Neural cell (in vitro differentiated cells): ENCODE measurements around the gene CDK13. TPM values are rescaled to one million over a fixed set of nuclear protein-coding genes. Genes with fewer than 3 reads are reported as not detected.

ENCODE experiments used
- H2AFZ ChIP-seq: fragments of 200-600, 300-800 bp; sonication (generic), shearing (Covaris generic); 2 replicates; pipeline ENCODE4 v1.6.0; 2014; ENCODE audit warnings: low read depth, mild to moderate bottlenecking, antibody characterized with exemption, low read length, moderate library complexity
- H3F3A ChIP-seq: fragments of 200-600 bp; shearing (Covaris generic); 2 replicates; pipeline ENCODE4 v1.6.1; 2016; ENCODE audit warnings: mild to moderate bottlenecking, moderate library complexity, mixed read lengths, antibody characterized with exemption, low read length; ENCODE audit not compliant: insufficient read depth, poor library complexity, severe bottlenecking
- H3K27ac ChIP-seq: fragments of 200-600, 300-800 bp; sonication (generic), shearing (Covaris generic); 2 replicates; pipeline ENCODE4 v1.5.1; 2014; ENCODE audit warnings: mild to moderate bottlenecking, low read length, moderate library complexity
- H3K27me3 ChIP-seq: fragments of 300-800, 200-600 bp; sonication (generic), shearing (Covaris generic); 2 replicates; pipeline ENCODE4 v1.6.0; 2014; ENCODE audit warnings: mild to moderate bottlenecking, low read depth, low read length, moderate library complexity; ENCODE audit not compliant: insufficient read depth
- H3K36me3 ChIP-seq: fragments of 300-800, 200-600 bp; sonication (generic), shearing (Covaris generic); 2 replicates; pipeline ENCODE4 v1.5.1; 2014; ENCODE audit warnings: mild to moderate bottlenecking, antibody characterized with exemption, low read length, moderate library complexity; ENCODE audit not compliant: insufficient read depth
- H3K4me2 ChIP-seq: fragments of 300-800, 200-600 bp; sonication (generic), shearing (Covaris generic); 2 replicates; pipeline ENCODE4 v1.6.0; 2014; ENCODE audit warnings: mild to moderate bottlenecking, low read length
- H3K4me3 ChIP-seq: fragments of 300-800, 200-600 bp; sonication (generic), shearing (Covaris generic); 2 replicates; pipeline ENCODE4 v1.5.1; 2014; ENCODE audit warnings: mild to moderate bottlenecking, low read length, moderate library complexity
- H3K79me2 ChIP-seq: fragments of 200-600 bp; shearing (Covaris generic); replicated peaks from 2 replicates; pipeline ENCODE4 v1.6.0; 2014; ENCODE audit warnings: mild to moderate bottlenecking, low read length, moderate library complexity; ENCODE audit not compliant: insufficient read depth
- H3K9ac ChIP-seq: fragments of 300-800, 200-600 bp; sonication (generic), shearing (Covaris generic); 2 replicates; pipeline ENCODE4 v1.6.1; 2016; ENCODE audit warnings: mild to moderate bottlenecking, low read length, mixed read lengths
- H3K9me2 ChIP-seq: fragments of 200-600 bp; shearing (Covaris generic); 2 replicates; pipeline ENCODE4 v1.6.1; 2016; ENCODE audit warnings: mild to moderate bottlenecking, low read length, mixed read lengths; ENCODE audit not compliant: insufficient read depth
- H3K9me3 ChIP-seq: fragments of 200-600, 300-800 bp; sonication (generic), shearing (Covaris generic); 2 replicates; pipeline ENCODE4 v1.6.1; 2016; ENCODE audit warnings: mild to moderate bottlenecking, mixed run types, low read length, moderate library complexity, mixed read lengths
- H4K20me1 ChIP-seq: fragments of 200-600 bp; shearing (Covaris generic); 2 replicates; pipeline ENCODE4 v1.6.1; 2016; ENCODE audit warnings: mild to moderate bottlenecking, mixed run types; ENCODE audit not compliant: insufficient read depth
- EP300 ChIP-seq: fragments of 450-650 bp; conservative IDR thresholded peaks from 2 replicates; pipeline ENCODE4 v1.6.1; 2014; ENCODE audit warnings: antibody characterized with exemption, mild to moderate bottlenecking, moderate library complexity; ENCODE audit not compliant: poor library complexity, severe bottlenecking
- EZH2 ChIP-seq: fragments of 200-600, 300-800 bp; shearing (Covaris generic), sonication (generic); IDR thresholded peaks from 2 replicates; pipeline ENCODE4 v1.6.1; 2014; ENCODE audit warnings: antibody characterized with exemption, low read length, borderline replicate concordance, mild to moderate bottlenecking; ENCODE audit not compliant: insufficient read depth, poor library complexity, severe bottlenecking
- MXI1 ChIP-seq: fragments of 450-650 bp; conservative IDR thresholded peaks from 2 replicates; pipeline ENCODE4 v1.6.1; 2014; ENCODE audit warnings: antibody characterized with exemption, mild to moderate bottlenecking; ENCODE audit not compliant: poor library complexity, severe bottlenecking
- POLR2AphosphoS5 ChIP-seq: IDR thresholded peaks from 2 replicates; pipeline ENCODE4 v1.6.1; 2012
- RAD21 ChIP-seq: fragments of 450-650 bp; conservative IDR thresholded peaks from 2 replicates; pipeline ENCODE4 v1.6.1; 2014; ENCODE audit warnings: antibody characterized with exemption, mild to moderate bottlenecking, moderate library complexity
- SMC3 ChIP-seq: fragments of 450-650 bp; conservative IDR thresholded peaks from 2 replicates; pipeline ENCODE4 v1.6.1; 2014; ENCODE audit warnings: antibody characterized with exemption, mild to moderate bottlenecking, moderate library complexity; ENCODE audit not compliant: poor library complexity
- TAF1 ChIP-seq: IDR thresholded peaks from 2 replicates; pipeline ENCODE4 v1.6.1; 2012; ENCODE audit warnings: low read depth
- polyA plus RNA-seq: library from polyadenylated mRNA; depleted of rRNA; stranded (reverse); fragments of >200 nt; gene quantifications from 2 replicates; pipeline ENCODE4 v1.2.3, GENCODE V29; 2014
- TF ChIP-seq, protein P1 (sequence below): fragments of 450-650 bp; IDR thresholded peaks from 2 replicates; pipeline ENCODE4 v1.5.1; 2014; ENCODE audit warnings: antibody characterized with exemption, mild to moderate bottlenecking, moderate library complexity; ENCODE audit not compliant: poor library complexity, severe bottlenecking
- TF ChIP-seq, protein P2 (sequence below): IDR thresholded peaks from 2 replicates; pipeline ENCODE4 v1.6.1; 2012; ENCODE audit warnings: borderline replicate concordance

The CDK13 gene
- polyA plus RNA-seq, 1 donor from 2014 or later: 27.0 TPM

- H2AFZ ChIP-seq: no peak overlapping the region
- no peaks in the 10 kb centered on the region for H3K9me3 ChIP-seq
- H3K79me2 ChIP-seq: no peaks in the 10 kb centered on the region
- H3K27ac ChIP-seq: no peak overlapping the region
- H4K20me1 ChIP-seq: no peaks in the 10 kb centered on the region
- H3K9me2 ChIP-seq: no peaks in the 10 kb centered on the region
- H3K4me3 ChIP-seq: no peak overlapping the region
- H3K9ac ChIP-seq: no peak overlapping the region
- H3K4me2 ChIP-seq: no peak overlapping the region
- H3K36me3 ChIP-seq: peaks cover 9% of the 10 kb centered on the region
- peaks cover 6% of the 10 kb centered on the region for H3F3A ChIP-seq
- no peaks in the 10 kb centered on the region for H3K27me3 ChIP-seq
- TF ChIP-seq TAF1 (no peak), MXI1 (no peak), EP300 (no peak), EZH2 (no peak), RAD21 (no peak), SMC3 (no peak), POLR2AphosphoS5 (no peak)
- TF ChIP-seq, protein P1, sequence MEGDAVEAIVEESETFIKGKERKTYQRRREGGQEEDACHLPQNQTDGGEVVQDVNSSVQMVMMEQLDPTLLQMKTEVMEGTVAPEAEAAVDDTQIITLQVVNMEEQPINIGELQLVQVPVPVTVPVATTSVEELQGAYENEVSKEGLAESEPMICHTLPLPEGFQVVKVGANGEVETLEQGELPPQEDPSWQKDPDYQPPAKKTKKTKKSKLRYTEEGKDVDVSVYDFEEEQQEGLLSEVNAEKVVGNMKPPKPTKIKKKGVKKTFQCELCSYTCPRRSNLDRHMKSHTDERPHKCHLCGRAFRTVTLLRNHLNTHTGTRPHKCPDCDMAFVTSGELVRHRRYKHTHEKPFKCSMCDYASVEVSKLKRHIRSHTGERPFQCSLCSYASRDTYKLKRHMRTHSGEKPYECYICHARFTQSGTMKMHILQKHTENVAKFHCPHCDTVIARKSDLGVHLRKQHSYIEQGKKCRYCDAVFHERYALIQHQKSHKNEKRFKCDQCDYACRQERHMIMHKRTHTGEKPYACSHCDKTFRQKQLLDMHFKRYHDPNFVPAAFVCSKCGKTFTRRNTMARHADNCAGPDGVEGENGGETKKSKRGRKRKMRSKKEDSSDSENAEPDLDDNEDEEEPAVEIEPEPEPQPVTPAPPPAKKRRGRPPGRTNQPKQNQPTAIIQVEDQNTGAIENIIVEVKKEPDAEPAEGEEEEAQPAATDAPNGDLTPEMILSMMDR: no peak
- TF ChIP-seq, protein P2, sequence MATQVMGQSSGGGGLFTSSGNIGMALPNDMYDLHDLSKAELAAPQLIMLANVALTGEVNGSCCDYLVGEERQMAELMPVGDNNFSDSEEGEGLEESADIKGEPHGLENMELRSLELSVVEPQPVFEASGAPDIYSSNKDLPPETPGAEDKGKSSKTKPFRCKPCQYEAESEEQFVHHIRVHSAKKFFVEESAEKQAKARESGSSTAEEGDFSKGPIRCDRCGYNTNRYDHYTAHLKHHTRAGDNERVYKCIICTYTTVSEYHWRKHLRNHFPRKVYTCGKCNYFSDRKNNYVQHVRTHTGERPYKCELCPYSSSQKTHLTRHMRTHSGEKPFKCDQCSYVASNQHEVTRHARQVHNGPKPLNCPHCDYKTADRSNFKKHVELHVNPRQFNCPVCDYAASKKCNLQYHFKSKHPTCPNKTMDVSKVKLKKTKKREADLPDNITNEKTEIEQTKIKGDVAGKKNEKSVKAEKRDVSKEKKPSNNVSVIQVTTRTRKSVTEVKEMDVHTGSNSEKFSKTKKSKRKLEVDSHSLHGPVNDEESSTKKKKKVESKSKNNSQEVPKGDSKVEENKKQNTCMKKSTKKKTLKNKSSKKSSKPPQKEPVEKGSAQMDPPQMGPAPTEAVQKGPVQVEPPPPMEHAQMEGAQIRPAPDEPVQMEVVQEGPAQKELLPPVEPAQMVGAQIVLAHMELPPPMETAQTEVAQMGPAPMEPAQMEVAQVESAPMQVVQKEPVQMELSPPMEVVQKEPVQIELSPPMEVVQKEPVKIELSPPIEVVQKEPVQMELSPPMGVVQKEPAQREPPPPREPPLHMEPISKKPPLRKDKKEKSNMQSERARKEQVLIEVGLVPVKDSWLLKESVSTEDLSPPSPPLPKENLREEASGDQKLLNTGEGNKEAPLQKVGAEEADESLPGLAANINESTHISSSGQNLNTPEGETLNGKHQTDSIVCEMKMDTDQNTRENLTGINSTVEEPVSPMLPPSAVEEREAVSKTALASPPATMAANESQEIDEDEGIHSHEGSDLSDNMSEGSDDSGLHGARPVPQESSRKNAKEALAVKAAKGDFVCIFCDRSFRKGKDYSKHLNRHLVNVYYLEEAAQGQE: no peak
Observed at GRCh38 chr7:40015790-40016296, 65.8 kb downstream of the CDK13 start.

- Histone ChIP-seq H3K79me2 (no peaks in the 10 kb centered on the region), H4K20me1 (no peaks in the 10 kb centered on the region), H3K27me3 (no peaks in the 10 kb centered on the region), H3K4me3 (no peak overlapping the region), H3K36me3 (peaks cover 9% of the 10 kb centered on the region), H3K4me2 (no peak overlapping the region), H3K9ac (no peak overlapping the region), H2AFZ (no peak overlapping the region), H3K9me2 (no peaks in the 10 kb centered on the region), H3K27ac (no peak overlapping the region), H3F3A (peaks cover 6% of the 10 kb centered on the region), H3K9me3 (no peaks in the 10 kb centered on the region)
- TF ChIP-seq TAF1 (no peak), EZH2 (no peak), POLR2AphosphoS5 (no peak), RAD21 (no peak), SMC3 (no peak), EP300 (no peak), MXI1 (no peak)
- TF ChIP-seq, protein P2: no peak
- TF ChIP-seq, protein P1: no peak
Observed at GRCh38 chr7:40019558-40019957, 69.5 kb downstream of the CDK13 start.
